Mesothelial cell of epicardium (in vitro differentiated cells): ENCODE measurements around the gene LRRC53. TPM values are rescaled to one million over a fixed set of nuclear protein-coding genes. Genes with fewer than 3 reads are reported as not detected.

Experiments
- DNase-seq, 2 experiments: peaks; one replicate each; pipeline ENCODE4 v3.0.0; 2021; ENCODE audit warnings: low spot score in 2 of 2; ENCODE audit not compliant: unreplicated experiment in 2 of 2
- H3K27ac Mint-ChIP-seq: 2 replicates; pipeline ENCODE4 v1.8.0; 2021; ENCODE audit warnings: mixed read lengths
- H3K27me3 Mint-ChIP-seq: 2 replicates; pipeline ENCODE4 v1.8.0; 2021; ENCODE audit warnings: low read depth, mixed read lengths
- H3K36me3 Mint-ChIP-seq: 2 replicates; pipeline ENCODE4 v1.8.0; 2021; ENCODE audit warnings: mixed read lengths
- H3K4me1 Mint-ChIP-seq: 2 replicates; pipeline ENCODE4 v1.8.0; 2021; ENCODE audit warnings: mixed read lengths
- H3K4me3 Mint-ChIP-seq: 2 replicates; pipeline ENCODE4 v1.8.0; 2021; ENCODE audit warnings: mild to moderate bottlenecking, moderate library complexity, mixed read lengths
- H3K9me3 Mint-ChIP-seq: 2 replicates; pipeline ENCODE4 v1.8.0; 2021; ENCODE audit warnings: mixed read lengths
- CTCF ChIP-seq: fragments of 200-600 bp; sonication (generic); IDR thresholded peaks from one replicate; pipeline ENCODE4 v1.5.0; 2021; ENCODE audit warnings: antibody characterized with exemption; ENCODE audit not compliant: unreplicated experiment
- total RNA-seq: library from RNA; stranded (reverse); gene quantifications from 3 replicates; pipeline ENCODE4 v1.2.1, GENCODE V29; 2021

The LRRC53 gene
- total RNA-seq, 1 donor from 2014 or later = not detected

GRCh38 chr1:74504125-74504932, 8.1 kb downstream of the LRRC53 start:
- Mint-ChIP-seq H3K27me3 (peaks cover 12% of the 10 kb centered on the region), H3K4me3 (no peak overlapping the region), H3K9me3 (no peaks in the 10 kb centered on the region), H3K4me1 (no peaks in the 10 kb centered on the region), H3K27ac (no peak overlapping the region), H3K36me3 (no peaks in the 10 kb centered on the region)
- DNase-seq = peak in 1 of 2 experiments; percentile 66
- no peak for TF ChIP-seq CTCF

- Mint-ChIP-seq H3K4me3 (no peak overlapping the region), H3K27me3 (peaks cover 10% of the 10 kb centered on the region), H3K27ac (no peak overlapping the region), H3K4me1 (no peaks in the 10 kb centered on the region), H3K36me3 (no peaks in the 10 kb centered on the region), H3K9me3 (no peaks in the 10 kb centered on the region)
- TF ChIP-seq CTCF = no peak
- DNase-seq = no peak
Observed at GRCh38 chr1:74502858-74503257, 9.6 kb downstream of the LRRC53 start.

- Mint-ChIP-seq H3K27me3 (peaks cover 11% of the 10 kb centered on the region), H3K9me3 (no peaks in the 10 kb centered on the region), H3K36me3 (no peaks in the 10 kb centered on the region), H3K27ac (no peak overlapping the region), H3K4me1 (no peaks in the 10 kb centered on the region), H3K4me3 (no peak overlapping the region)
- no peak for TF ChIP-seq CTCF
- no peak for DNase-seq
Observed at GRCh38 chr1:74502432-74502831, 10.0 kb downstream of the LRRC53 start.

GRCh38 chr1:74498901-74499300, 13.5 kb downstream of the LRRC53 start:
- Mint-ChIP-seq H3K4me3 (no peak overlapping the region), H3K4me1 (no peaks in the 10 kb centered on the region), H3K36me3 (no peaks in the 10 kb centered on the region), H3K27ac (no peak overlapping the region), H3K9me3 (no peaks in the 10 kb centered on the region), H3K27me3 (peaks cover 19% of the 10 kb centered on the region)
- no peak for TF ChIP-seq CTCF
- no peak for DNase-seq

- Mint-ChIP-seq H3K4me3 (no peak overlapping the region), H3K9me3 (no peaks in the 10 kb centered on the region), H3K27ac (no peak overlapping the region), H3K27me3 (peaks cover 26% of the 10 kb centered on the region), H3K36me3 (no peaks in the 10 kb centered on the region), H3K4me1 (no peaks in the 10 kb centered on the region)
- DNase-seq = no peak
- no peak for TF ChIP-seq CTCF
Observed at GRCh38 chr1:74496669-74497068, 15.7 kb downstream of the LRRC53 start.
